ENCODE measurements around the gene ACOX1.

ACOX1 gene

DNA sequence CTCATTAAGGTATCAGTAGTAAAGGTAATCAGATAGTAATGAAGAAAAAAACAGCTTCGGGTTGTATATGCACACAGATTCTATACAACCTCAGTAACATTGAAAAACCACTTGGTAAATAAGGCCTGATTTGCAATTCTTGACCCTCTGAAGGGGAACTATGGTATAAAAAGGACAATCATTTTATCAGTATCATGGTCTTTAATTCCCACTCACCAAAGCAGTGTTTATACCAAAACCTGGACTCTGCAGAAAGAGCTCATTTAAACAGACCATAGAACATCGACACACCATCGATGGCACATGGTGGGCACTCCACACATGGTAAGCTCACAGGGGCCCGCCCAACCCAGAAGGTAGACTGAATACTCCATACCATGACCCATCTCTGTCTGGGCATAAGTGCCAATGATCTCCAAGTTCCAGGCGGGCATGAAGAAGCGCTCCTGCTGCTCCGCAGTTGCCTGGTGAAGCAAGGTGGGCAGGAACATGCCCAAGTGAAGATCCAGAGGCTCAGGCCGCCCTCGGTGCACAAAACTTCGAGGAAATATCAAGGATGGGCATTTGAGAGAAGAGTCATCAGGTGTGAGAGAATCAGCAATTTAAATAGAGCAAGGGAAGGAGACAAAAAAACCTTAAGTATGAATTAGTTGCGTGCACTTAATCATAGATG lies 19.0 kb downstream of the ACOX1 start:
- no peaks in the 10 kb centered on the region for H3K27me3 ChIP-seq (ENCODE audit: insufficient read depth, low read length, poor library complexity, severe bottlenecking)
- H3F3A ChIP-seq (ENCODE audit: low read depth), result no peaks in the 10 kb centered on the region
- no peaks in the 10 kb centered on the region for H3K4me1 ChIP-seq (ENCODE audit: insufficient read depth, low read length, poor library complexity, severe bottlenecking)
- H3K9ac ChIP-seq (ENCODE audit: low read depth, low read length, poor library complexity, severe bottlenecking), result no peak overlapping the region
- H3K9me3 ChIP-seq (ENCODE audit: insufficient read depth, low read depth, low read length), result no peaks in the 10 kb centered on the region
- H3K4me2 ChIP-seq (ENCODE audit: low read depth, low read length, poor library complexity, severe bottlenecking), result no peak overlapping the region
- H4K20me1 ChIP-seq (ENCODE audit: insufficient read depth, low read length, poor library complexity, severe bottlenecking), result no peaks in the 10 kb centered on the region
- peaks cover 26% of the 10 kb centered on the region; the same call in 1 of the 2 replicates for H3K36me3 ChIP-seq (ENCODE audit: insufficient read depth, low read length)
- no peak overlapping the region for H2AFZ ChIP-seq (ENCODE audit: low read length)
- H3K4me3 ChIP-seq (ENCODE audit: low read length, poor library complexity, severe bottlenecking), result no peak overlapping the region
- H3K79me2 ChIP-seq (ENCODE audit: insufficient read depth, low read length), result peaks cover 10% of the 10 kb centered on the region; the same call in 1 of the 2 replicates
- no peaks in the 10 kb centered on the region for H3K9me2 ChIP-seq (replicated peaks; ENCODE audit: low read depth, low read length)
- TF ChIP-seq, protein P1, sequence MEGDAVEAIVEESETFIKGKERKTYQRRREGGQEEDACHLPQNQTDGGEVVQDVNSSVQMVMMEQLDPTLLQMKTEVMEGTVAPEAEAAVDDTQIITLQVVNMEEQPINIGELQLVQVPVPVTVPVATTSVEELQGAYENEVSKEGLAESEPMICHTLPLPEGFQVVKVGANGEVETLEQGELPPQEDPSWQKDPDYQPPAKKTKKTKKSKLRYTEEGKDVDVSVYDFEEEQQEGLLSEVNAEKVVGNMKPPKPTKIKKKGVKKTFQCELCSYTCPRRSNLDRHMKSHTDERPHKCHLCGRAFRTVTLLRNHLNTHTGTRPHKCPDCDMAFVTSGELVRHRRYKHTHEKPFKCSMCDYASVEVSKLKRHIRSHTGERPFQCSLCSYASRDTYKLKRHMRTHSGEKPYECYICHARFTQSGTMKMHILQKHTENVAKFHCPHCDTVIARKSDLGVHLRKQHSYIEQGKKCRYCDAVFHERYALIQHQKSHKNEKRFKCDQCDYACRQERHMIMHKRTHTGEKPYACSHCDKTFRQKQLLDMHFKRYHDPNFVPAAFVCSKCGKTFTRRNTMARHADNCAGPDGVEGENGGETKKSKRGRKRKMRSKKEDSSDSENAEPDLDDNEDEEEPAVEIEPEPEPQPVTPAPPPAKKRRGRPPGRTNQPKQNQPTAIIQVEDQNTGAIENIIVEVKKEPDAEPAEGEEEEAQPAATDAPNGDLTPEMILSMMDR (conservative IDR thresholded peaks at IDR 0.05; ENCODE audit: low read length), result no peak
- no peak for TF ChIP-seq EZH2phosphoT487 (IDR thresholded peaks at IDR 0.05; ENCODE audit: borderline replicate concordance)

DNA sequence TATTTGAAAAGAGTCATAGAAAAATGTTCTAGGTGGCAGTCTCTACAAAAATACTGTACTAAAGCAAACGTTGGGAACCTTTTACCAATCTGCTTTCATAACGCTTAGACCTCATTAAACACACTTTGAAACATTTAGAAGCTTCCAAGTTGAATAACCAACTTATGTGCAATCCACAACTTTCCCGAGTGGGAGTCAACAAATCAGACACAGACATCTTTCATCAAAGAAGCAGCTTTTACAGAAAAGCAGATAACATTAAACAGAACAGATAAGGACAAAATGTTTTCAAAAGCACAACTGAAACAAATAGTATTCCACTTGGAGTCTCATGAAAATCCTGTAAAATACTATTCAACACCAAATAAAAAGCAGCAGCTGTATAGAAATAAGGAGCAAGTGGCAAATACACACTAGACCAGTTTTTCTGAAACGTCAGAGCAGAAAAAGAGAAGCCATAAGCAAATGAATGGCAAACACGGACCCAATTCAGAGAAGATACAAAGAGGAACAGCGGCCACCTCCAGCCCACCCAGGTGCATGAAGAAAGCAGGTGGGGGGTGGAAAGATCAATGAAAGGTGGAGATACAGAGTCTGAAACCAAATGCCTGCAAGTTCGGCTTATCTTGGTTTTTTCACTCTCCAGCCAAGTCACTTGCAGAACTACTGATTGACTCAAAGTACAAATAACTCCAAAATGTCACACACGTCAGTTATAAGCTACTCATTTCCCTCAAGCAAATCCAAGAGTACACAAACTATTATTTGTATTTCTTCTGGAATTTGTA lies 19.7 kb downstream of the ACOX1 start:
- Histone ChIP-seq H3K4me2 (ENCODE audit: low read depth, low read length, poor library complexity, severe bottlenecking) (no peak overlapping the region), H4K20me1 (ENCODE audit: insufficient read depth, low read length, poor library complexity, severe bottlenecking) (no peaks in the 10 kb centered on the region), H3K9me2 (replicated peaks; ENCODE audit: low read depth, low read length) (no peaks in the 10 kb centered on the region), H3K9me3 (ENCODE audit: insufficient read depth, low read depth, low read length) (no peaks in the 10 kb centered on the region), H3K4me1 (ENCODE audit: insufficient read depth, low read length, poor library complexity, severe bottlenecking) (no peaks in the 10 kb centered on the region), H3K36me3 (ENCODE audit: insufficient read depth, low read length) (peaks cover 27% of the 10 kb centered on the region; the same call in 1 of the 2 replicates), H3K27me3 (ENCODE audit: insufficient read depth, low read length, poor library complexity, severe bottlenecking) (no peaks in the 10 kb centered on the region), H3K79me2 (ENCODE audit: insufficient read depth, low read length) (peaks cover 9% of the 10 kb centered on the region; the same call in 1 of the 2 replicates), H3F3A (ENCODE audit: low read depth) (no peaks in the 10 kb centered on the region), H3K9ac (ENCODE audit: low read depth, low read length, poor library complexity, severe bottlenecking) (no peak overlapping the region), H2AFZ (ENCODE audit: low read length) (no peak overlapping the region), H3K4me3 (ENCODE audit: low read length, poor library complexity, severe bottlenecking) (no peak overlapping the region)
- TF ChIP-seq EZH2phosphoT487 (IDR thresholded peaks at IDR 0.05; ENCODE audit: borderline replicate concordance), result no peak
- TF ChIP-seq, protein P1 (conservative IDR thresholded peaks at IDR 0.05; ENCODE audit: low read length), result no peak

DNA sequence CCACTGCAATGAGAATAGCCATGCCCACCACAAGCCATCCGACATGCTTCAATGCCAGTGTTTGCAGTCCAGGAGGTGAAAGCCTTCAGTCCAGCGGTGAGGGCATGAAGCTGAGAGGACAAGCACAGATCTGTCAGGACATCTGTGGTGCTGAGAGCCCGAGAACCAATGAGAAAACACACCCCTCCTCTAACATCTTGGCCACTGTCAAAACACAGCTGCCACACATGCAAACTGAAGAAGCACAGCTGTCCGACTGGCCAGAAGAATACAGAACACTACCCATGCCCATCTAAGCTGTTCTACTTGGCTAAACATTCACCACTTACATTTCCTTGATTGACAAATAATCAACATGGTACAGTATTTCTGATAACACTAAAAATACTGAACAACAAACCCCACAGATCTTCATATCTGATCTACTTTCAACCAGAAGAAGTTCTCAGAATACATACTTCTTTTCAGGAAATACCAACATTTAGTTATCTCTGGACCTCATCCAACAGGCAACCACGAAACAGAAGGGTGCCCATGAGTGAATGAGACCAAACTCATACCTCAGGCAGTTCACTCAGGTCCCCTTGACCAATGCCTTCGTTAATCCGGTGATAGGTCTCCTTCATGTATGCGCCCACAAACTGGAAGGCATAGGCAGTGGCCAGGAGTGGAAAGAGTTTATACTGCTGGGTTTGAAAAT lies 28.0 kb downstream of the ACOX1 start:
- Histone ChIP-seq H4K20me1 (ENCODE audit: insufficient read depth, low read length, poor library complexity, severe bottlenecking) (no peaks in the 10 kb centered on the region), H3K4me1 (ENCODE audit: insufficient read depth, low read length, poor library complexity, severe bottlenecking) (peaks cover 5% of the 10 kb centered on the region), H3K36me3 (ENCODE audit: insufficient read depth, low read length) (peaks cover 73% of the 10 kb centered on the region; the same call in 1 of the 2 replicates), H3F3A (ENCODE audit: low read depth) (no peaks in the 10 kb centered on the region), H3K9ac (ENCODE audit: low read depth, low read length, poor library complexity, severe bottlenecking) (no peak overlapping the region), H2AFZ (ENCODE audit: low read length) (no peak overlapping the region), H3K9me2 (replicated peaks; ENCODE audit: low read depth, low read length) (no peaks in the 10 kb centered on the region), H3K4me3 (ENCODE audit: low read length, poor library complexity, severe bottlenecking) (no peak overlapping the region), H3K27me3 (ENCODE audit: insufficient read depth, low read length, poor library complexity, severe bottlenecking) (no peaks in the 10 kb centered on the region), H3K4me2 (ENCODE audit: low read depth, low read length, poor library complexity, severe bottlenecking) (no peak overlapping the region), H3K9me3 (ENCODE audit: insufficient read depth, low read depth, low read length) (no peaks in the 10 kb centered on the region), H3K79me2 (ENCODE audit: insufficient read depth, low read length) (no peaks in the 10 kb centered on the region)
- TF ChIP-seq, protein P1 (conservative IDR thresholded peaks at IDR 0.05; ENCODE audit: low read length), result no peak
- no peak for TF ChIP-seq EZH2phosphoT487 (IDR thresholded peaks at IDR 0.05; ENCODE audit: borderline replicate concordance)
